Measurements from ENCODE around the gene RSBN1.
"Not testable (repeated sequence)": the region's sequence is repeated elsewhere in the genome, so short reads cannot be mapped to it uniquely, and the experiment has no call there.

RSBN1 gene

GRCh38 chr1:113780374-113781146 lies 31.7 kb downstream of the RSBN1 start:
- DNase-seq, result peak in 1 of 2 donors; percentile 42

DNA sequence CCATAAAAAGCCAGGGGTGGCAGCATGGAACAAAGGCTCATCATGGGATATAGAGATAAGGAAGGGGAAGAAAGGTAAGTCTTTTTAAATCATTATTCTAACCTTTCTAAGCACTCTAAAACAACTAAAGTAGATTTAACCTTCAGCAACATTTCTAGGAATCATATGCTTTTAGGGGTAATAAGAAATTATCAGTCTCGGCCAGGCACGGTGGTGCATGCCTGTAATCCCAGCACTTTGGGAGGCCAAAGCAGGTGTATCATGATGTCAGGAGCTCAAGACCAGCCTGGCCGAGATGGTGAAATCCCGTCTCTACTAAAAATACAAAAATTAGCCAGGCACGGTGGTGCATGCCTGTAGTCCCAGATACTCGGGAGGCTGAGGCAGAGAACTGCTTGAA lies 32.7 kb downstream of the RSBN1 start:
- no peak for DNase-seq

GRCh38 chr1:113777561-113777960 lies 34.7 kb downstream of the RSBN1 start:
- no peak for DNase-seq

GRCh38 chr1:113770031-113770430 lies 42.2 kb downstream of the RSBN1 start:
- no peak for DNase-seq

- DNase-seq, result no peak
These were observed 42.7 kb downstream of the RSBN1 start for GRCh38 chr1:113769601-113769970.

- peak in 1 of 2 donors; percentile 55 for DNase-seq
These were observed 43.2 kb downstream of the RSBN1 start for GRCh38 chr1:113768916-113769600.

DNA sequence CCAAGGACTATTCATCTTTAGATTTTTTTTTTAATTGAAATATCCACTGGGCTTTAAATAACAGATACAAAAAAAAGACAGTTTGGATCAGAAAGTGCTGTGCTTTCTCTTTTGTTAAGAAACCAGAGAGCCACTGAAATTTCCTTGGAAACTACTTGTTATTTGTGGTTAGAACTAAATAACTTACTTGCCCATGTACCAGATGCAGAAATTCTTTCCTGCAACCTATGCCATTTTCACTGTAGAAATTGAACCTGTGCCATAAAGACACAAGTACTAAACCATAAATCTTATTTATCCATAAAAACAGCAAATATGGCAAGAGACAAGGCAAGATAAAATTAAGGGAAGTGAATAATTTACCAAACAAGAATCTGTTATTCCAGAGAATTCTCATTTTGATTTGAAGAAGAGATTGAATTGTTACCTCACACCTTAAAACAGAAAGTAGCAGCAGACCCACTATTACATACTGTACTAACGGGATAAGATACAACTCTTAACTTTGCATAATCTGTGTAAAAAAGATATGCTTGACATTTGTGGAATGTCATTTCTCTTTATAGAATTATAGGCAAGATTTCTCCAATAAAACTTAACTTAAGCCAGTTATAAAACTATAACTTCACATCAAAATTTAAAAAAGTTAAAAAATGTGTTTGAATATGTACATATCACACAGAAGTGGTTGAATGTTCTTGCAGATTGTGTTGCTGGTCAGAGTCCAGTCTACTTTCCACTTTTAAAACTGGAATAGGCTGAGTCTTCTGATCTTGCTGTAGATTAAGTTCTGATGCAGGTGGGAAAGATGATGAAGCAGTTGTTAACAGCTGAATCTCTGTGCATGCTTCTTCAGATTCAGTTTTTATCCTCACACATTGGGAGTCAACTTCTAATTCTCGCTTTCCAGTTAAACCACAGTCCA lies 46.7 kb downstream of the RSBN1 start:
- no peak for DNase-seq

DNA sequence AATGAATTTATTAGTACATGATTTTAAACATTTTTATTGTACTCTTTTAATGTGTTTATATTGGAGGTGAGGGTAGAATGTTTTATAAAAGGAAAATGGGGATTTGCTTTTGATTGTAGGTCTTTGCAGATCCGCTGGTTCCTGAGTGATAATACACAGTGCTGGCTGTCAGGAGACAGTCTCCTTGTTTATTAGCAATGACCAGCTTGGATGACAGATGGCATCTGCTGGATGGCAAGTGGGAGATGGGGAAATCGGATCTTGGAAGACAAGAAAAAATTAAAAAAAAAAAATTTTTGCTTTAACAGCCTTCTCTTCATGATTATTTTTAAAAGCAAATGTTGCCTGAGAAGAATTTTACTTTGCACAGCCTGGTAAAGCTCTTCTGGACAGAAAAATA lies 48.6 kb downstream of the RSBN1 start:
- DNase-seq, result no peak

GRCh38 chr1:113761937-113762336 lies 50.3 kb downstream of the RSBN1 start:
- DNase-seq, result no peak

DNA sequence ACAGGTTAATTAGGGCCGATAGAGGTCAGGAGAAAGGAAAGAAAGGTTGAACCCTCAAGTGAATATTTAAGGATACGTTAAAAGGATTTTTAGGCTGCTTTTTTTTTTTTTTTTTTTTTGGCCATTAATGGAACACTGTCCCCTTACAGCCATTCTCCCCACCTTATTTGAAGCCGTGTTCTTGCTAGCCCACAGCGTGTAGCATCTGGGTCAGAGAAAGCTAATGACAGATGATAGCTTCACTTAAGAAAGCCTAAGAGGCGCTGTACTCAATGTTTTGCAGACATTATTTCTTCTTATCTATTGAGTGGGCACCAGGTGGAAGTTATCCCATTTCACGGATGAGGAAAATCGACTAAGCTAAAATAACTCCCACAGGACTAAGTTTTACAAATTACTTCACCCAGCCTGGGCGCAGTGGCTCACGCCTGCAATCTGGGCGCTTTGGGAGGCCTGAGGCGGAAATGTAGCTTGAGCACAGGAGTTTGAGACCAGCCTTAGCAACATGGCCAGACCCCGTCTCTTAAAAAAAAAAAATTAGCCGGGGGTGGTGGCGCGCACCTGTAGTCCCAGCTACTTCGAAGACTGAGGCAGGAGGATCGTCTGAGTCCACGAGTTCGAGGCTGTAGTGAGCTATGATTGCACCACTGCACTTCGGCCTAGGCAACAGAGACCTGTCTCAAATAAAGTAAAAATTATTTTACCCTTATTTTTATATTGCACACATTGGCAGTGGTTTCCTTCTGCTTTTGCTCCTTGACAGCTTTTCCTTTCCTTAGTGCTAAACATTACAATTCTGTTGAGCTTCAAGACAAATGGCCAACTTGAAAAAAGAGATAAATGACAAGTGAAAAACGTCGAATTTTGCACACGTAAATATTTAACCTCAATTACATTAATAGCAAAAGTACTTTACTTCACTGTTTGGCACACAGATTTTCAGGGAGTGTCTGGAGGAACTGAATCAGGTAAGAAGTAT lies 51.9 kb downstream of the RSBN1 start:
- peak in 1 of 2 donors; percentile 46 for DNase-seq

GRCh38 chr1:113759333-113760101 lies 52.8 kb downstream of the RSBN1 start, which contains the start of gene PHTF1:
Gene PHTF1 (minus strand): TSS chr1:113759486. CDS start chr1:113758703, 783 bp downstream.
- peak; percentile 75 to 77 for DNase-seq

GRCh38 chr1:113758631-113759332 lies 53.5 kb downstream of the RSBN1 start:
- peak in 1 of 2 donors; percentile 52 for DNase-seq

DNA sequence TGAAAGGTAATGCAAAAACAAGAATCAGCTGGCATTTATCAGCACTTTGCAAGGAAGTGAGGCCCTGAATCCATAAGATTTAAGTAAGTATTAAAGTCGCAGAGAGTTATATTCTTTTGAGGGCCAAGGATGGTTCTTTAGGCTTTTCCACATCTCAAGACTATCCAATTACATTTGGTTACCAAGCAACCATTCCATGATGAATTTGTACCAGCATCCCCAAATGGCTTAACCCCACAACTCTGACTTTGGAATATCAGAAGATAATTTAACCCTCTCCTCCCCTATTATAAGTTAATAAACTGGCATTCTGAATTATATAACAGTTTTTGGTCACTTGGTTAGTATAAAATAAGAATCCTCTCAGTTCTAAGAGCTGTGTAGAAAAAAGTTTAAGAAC lies 55.8 kb downstream of the RSBN1 start:
- DNase-seq, result no peak

- DNase-seq, result not testable (repeated sequence)
These were observed 58.9 kb downstream of the RSBN1 start for GRCh38 chr1:113753333-113753732.

DNA sequence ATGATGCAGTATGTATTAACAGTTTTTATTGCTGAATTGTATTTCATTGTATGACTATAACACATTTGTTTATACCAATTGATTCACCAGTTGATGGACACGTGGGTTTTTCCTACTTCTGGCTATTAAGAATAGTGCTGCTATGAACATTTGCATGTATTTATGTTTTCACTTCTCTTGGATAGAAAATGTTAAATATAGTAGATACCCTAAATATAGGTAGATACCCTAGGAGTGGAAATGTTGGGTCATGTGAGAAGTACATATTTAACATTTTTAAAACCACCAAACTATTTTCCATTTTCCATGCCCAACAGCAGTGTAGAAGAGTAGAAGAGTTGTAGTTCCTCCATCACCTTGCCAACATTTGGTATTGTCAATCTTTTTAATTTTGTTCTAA lies 60.8 kb downstream of the RSBN1 start:
- DNase-seq, result no peak

- DNase-seq, result no peak
These were observed 61.2 kb downstream of the RSBN1 start for GRCh38 chr1:113751114-113751513.

GRCh38 chr1:113749402-113749801 lies 62.9 kb downstream of the RSBN1 start:
- no peak for DNase-seq

DNA sequence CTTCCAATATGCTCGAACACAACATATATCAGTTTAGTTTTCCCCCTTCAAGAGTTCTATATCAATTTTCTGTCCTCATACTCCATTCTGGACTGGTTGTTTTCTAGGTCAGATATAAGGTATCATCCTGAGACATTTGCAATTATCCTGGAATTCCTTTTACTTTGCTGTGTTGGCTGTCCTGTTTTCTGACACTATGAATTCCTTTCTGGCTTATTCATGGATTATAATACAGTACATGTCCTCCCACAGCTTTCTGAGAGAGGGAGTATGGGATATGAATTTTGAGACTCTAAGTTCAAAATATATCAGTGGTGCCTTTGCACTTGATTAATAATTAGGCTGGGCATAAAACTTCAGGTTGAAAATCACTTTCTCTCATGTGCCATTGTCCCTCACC lies 64.9 kb downstream of the RSBN1 start:
- DNase-seq, result no peak

DNA sequence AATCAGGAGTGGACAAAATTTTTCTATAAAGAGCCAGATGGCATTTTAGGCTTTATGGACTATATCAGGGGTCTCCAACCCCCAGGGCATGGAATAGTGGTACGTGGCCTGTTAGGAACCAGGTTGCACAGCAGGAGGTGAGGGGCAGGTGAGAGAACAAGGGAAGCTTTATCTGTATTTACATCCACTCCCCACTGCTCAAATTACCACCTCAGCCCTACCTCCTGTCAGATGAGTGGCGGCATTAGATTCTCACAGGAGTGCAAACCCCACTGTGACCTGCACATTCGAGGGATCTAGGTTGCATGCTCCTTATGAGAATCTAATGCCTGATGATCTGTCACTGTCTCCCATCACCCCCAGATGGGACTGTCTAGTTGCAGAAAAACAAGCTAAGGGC lies 66.9 kb downstream of the RSBN1 start:
- DNase-seq, result no peak

DNA sequence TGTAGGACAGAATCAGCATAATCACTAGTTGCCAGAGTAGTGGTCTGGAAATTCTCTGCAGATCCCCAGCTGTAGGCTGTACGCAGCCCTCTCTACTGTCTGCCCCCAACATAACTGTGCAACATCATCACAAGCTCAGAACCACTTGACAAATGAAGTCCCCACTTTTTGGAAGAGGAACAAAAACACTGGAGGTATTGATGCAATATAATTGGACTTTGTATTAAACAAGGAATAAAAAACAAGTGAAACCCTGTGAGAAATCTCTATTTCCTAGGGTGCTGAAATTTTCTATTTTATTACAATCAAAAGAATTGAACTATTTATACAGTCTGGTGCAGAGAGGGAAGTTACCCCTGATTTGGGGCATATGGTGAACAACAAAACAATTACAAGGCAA lies 68.2 kb downstream of the RSBN1 start:
- no peak for DNase-seq

DNA sequence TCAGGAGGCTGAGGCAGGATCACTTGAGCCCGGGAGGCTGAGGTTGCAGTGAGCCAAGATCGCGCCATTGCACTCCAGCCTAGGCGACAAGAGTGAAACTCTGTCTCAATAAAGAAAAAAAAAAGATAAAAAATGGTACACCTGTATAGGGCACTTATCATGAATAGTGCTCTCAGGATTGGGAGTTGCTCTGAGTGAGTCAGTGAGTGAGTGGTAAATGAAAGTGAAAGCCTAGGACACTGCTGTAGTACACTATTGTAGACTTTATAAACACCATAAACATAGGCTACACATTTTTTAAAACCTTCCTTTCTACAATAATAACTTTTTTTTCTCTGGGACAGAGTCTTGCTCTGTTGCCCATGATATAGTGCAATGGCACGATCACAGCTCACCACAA lies 69.8 kb downstream of the RSBN1 start:
- DNase-seq, result peak in 1 of 2 donors; percentile 40
